Right atrium auricular region (tissue), 2 donors: Measurements from ENCODE around the gene KRT1. TPM values are rescaled to one million over a fixed set of nuclear protein-coding genes. Genes with fewer than 3 reads are reported as not detected.
"Not testable (repeated sequence)": the region's sequence is repeated elsewhere in the genome, so short reads cannot be mapped to it uniquely, and the experiment has no call there.

Experiments
- DNase-seq: peaks from one replicate; pipeline ENCODE4 v3.0.0-alpha.2; 2019; ENCODE audit warnings: low spot score
- H3K27ac ChIP-seq, 2 donors: fragments of 200-600 bp; sonication (generic); 1 replicate in 1 of 2; 2 replicates in 1 of 2; pipeline ENCODE4 v1.5.1; 2016 to 2019
- H3K27me3 ChIP-seq, 2 donors: fragments of 200-600 bp; sonication (generic); one replicate each; pipeline versions ENCODE4 v1.5.1 to v1.6.0; 2017 to 2019
- H3K36me3 ChIP-seq: fragments of 200-600 bp; sonication (generic); one replicate; pipeline ENCODE4 v1.5.1; 2016
- H3K4me1 ChIP-seq, 2 donors: fragments of 200-600 bp; sonication (generic); one replicate each; pipeline versions ENCODE4 v1.5.1 to v1.6.0; 2017 to 2019
- H3K4me3 ChIP-seq, 2 donors: fragments of 200-600 bp; sonication (generic); 1 replicate in 1 of 2; 2 replicates in 1 of 2; pipeline ENCODE4 v1.5.1; 2017 to 2019; ENCODE audit warnings: mild to moderate bottlenecking in 1 of 2, moderate library complexity in 1 of 2
- H3K9me3 ChIP-seq, 2 donors: fragments of 200-600 bp; sonication (generic); one replicate each; pipeline ENCODE4 v1.5.1; 2019
- CTCF ChIP-seq, 2 donors: fragments of 200-600 bp; sonication (generic); IDR thresholded peaks; one replicate each; pipeline ENCODE4 v1.5.1; 2019; ENCODE audit warnings: antibody characterized with exemption in 2 of 2
- total RNA-seq, 2 donors: library from RNA; depleted of rRNA; stranded (reverse); fragments of >200 nt; gene quantifications; one replicate each; pipeline ENCODE4 v1.1.0, GENCODE V29; 2016

Gene KRT1
- total RNA-seq, 2 donors from 2014 or later: not detected

- Histone ChIP-seq H3K9me3 (no peaks in the 10 kb centered on the region), H3K36me3 (no peaks in the 10 kb centered on the region), H3K4me3 (peak overlapping the region in 1 of 2 donors; percentile 33), H3K4me1 (peaks cover 0 to 8% of the 10 kb centered on the region in 2 donors), H3K27me3 (peaks cover 4 to 7% of the 10 kb centered on the region in 2 donors), H3K27ac (no peak overlapping the region)
- no peak for TF ChIP-seq CTCF (IDR thresholded peaks at IDR 0.05)
- DNase-seq: no peak
Measured at GRCh38 chr12:52713960-52714886, 34.0 kb upstream of the KRT1 start.

GRCh38 chr12:52712122-52712521 lies 31.9 kb upstream of the KRT1 start:
- not testable (repeated sequence) for H3K4me3 ChIP-seq

DNA sequence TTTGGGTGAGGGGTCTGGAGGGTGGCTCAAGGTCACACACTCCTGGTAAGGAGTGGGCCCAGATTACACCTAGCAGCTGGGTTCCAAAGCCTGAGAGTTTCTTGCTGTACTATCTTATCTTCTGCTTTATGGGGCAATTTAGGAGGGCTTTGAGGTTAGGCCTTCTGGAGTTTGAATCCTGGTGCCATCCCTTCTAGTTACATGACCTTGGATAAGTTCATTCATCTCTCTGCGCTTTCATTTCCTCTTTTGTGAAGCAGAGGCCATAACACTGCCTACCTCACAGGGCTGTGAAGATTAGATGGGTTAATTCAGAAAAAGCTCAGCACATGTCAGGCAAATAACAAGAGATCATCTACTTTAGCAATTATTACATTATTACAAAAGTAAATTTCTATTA lies 30.5 kb upstream of the KRT1 start:
- peaks cover 0 to 8% of the 10 kb centered on the region in 2 donors for H3K4me1 ChIP-seq
- H3K9me3 ChIP-seq: no peaks in the 10 kb centered on the region
- H3K4me3 ChIP-seq: no peak overlapping the region
- no peak for DNase-seq
- no peak for TF ChIP-seq CTCF (IDR thresholded peaks at IDR 0.05)
- no peaks in the 10 kb centered on the region for H3K36me3 ChIP-seq
- no peak overlapping the region for H3K27ac ChIP-seq
- peaks cover 4 to 7% of the 10 kb centered on the region in 2 donors for H3K27me3 ChIP-seq

More at GRCh38 chr12:52712122-52712521, 31.9 kb upstream of the KRT1 start:
- not testable (repeated sequence) for H3K27ac ChIP-seq, H3K4me1 ChIP-seq, H3K27me3 ChIP-seq, DNase-seq, H3K9me3 ChIP-seq, H3K36me3 ChIP-seq

GRCh38 chr12:52708010-52708409 lies 27.8 kb upstream of the KRT1 start:
- H3K4me3 ChIP-seq: no peak overlapping the region
- H3K27me3 ChIP-seq: no peaks in the 10 kb centered on the region

DNA sequence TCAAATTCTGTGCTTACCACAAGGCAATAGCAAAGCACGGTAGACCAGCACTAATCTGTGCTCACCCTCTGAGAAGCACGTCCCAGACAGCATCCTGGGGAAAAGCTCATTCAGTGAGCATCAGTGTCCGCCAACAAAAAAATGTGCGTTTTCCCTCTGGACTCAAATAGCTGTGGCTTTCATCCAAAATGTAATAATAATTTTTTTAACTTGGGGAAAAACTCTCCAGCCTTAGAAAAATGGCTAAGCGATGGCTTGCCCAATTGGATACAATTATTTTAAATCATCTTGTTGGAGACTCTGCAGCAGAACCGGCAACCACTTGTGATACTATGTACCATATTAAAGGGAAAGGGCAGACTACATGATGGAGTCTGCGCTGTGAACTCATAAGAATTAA lies 24.3 kb upstream of the KRT1 start:
- Histone ChIP-seq H3K27ac (no peak overlapping the region), H3K4me3 (no peak overlapping the region), H3K36me3 (no peaks in the 10 kb centered on the region), H3K4me1 (peaks cover 0 to 5% of the 10 kb centered on the region in 2 donors), H3K27me3 (no peaks in the 10 kb centered on the region), H3K9me3 (no peaks in the 10 kb centered on the region)
- DNase-seq: no peak
- TF ChIP-seq CTCF (IDR thresholded peaks at IDR 0.05): no peak

More at GRCh38 chr12:52708010-52708409, 27.8 kb upstream of the KRT1 start:
- TF ChIP-seq CTCF (IDR thresholded peaks at IDR 0.05): no peak
- H3K27ac ChIP-seq: no peak overlapping the region
- H3K4me1 ChIP-seq: no peaks in the 10 kb centered on the region
- no peaks in the 10 kb centered on the region for H3K36me3 ChIP-seq
- no peak for DNase-seq
- no peaks in the 10 kb centered on the region for H3K9me3 ChIP-seq

- Histone ChIP-seq H3K27ac (no peak overlapping the region), H3K9me3 (no peaks in the 10 kb centered on the region), H3K36me3 (no peaks in the 10 kb centered on the region), H3K27me3 (no peaks in the 10 kb centered on the region), H3K4me1 (peaks cover 0 to 9% of the 10 kb centered on the region in 2 donors), H3K4me3 (no peak overlapping the region)
- no peak for DNase-seq
- TF ChIP-seq CTCF (IDR thresholded peaks at IDR 0.05): no peak
Measured at GRCh38 chr12:52703878-52704277, 23.7 kb upstream of the KRT1 start.
